Lung microvascular endothelial cell (primary cell): ENCODE measurements around the gene USP6NL. TPM values are rescaled to one million over a fixed set of nuclear protein-coding genes. Genes with fewer than 3 reads are reported as not detected.
"Not testable (repeated sequence)": the region's sequence is repeated elsewhere in the genome, so short reads cannot be mapped to it uniquely, and the experiment has no call there.

Experiments used
- DNase-seq, 2 donors: peaks; one replicate each; pipeline versions ENCODE4 v3.0.0 to v3.0.0-alpha.2; 2010; ENCODE audit warnings: low read depth in 2 of 2
- total RNA-seq: library from RNA; depleted of rRNA; stranded (reverse); fragments of >200 nt; gene quantifications from 2 replicates; pipeline ENCODE4 v1.2.1, GENCODE V29; 2014

Gene USP6NL
- total RNA-seq: 9.6 and 11.3 TPM in 2 replicates

- peak; percentile 87 to 92 for DNase-seq
Observed at GRCh38 chr10:11611248-11612020, at the start of gene USP6NL. TSS of gene USP6NL (minus strand) at chr10:11611650. CDS start at chr10:11597634, 14,016 bp downstream.

DNA sequence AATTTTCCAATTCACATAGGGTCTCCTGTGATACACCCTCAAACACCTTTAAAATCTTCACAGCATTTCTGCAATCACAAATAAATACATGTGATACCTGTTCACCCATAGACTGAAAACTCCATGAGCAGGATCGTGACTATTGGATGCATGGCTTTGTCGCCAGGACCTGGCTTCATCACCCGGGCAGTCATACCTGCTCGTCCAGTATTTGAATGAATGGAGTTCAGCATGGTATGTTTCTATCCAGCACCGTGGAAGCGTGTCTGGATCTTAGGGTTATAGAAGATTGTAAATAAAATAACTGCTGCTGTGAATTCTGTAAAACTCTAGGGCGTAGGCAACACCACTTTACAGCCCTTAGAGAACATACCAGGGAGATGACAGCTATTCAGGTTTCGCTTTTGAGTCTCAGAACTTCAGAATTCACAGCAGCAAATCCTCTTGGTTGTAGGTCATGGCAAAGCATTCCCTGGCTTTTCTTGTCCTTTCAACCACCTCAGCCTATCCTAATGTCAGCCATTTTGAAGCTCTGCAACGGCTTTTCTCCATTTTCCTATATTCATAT lies 47.4 kb upstream of the USP6NL start:
- DNase-seq: no peak

DNA sequence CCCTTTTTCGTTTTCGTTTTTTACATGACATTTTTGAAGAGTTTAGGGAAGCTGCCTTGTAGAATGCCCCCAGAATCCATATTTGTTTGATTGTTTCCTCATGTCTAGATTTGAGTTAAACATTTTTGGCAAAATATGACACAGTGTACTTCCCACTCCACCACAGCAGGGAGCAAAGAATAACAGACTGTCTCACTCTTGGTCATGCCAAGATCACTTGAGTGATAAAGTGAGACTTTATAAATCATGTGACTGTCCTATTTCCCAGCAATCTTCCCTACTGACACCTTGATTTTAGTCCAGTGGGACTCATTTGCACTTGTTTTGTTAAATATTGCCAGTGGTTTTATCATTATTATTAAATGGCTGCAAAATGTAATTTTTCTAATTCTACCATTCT lies 44.4 kb upstream of the USP6NL start:
- no peak for DNase-seq

DNA sequence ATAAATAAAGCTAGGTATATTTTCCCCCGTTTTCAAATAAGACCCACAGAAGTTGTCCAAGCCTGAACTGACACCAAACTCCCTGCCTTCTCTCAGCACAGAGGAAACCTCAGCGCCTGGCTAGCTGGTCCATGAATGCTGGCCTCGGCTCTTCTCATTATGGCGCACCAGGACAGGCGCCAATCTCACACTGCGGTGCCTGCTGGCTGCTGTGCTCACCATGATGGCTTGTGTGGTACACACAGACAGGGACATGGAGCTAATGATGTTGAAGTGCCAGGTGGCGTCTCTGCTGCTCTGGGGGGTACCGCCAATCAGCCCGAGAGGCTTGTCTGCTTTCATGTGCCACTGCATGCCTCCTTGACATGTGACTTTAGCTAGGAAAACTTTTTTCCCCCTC lies 43.2 kb upstream of the USP6NL start:
- DNase-seq: no peak

- no peak for DNase-seq
Observed at GRCh38 chr10:11653758-11654471, 42.5 kb upstream of the USP6NL start.

DNA sequence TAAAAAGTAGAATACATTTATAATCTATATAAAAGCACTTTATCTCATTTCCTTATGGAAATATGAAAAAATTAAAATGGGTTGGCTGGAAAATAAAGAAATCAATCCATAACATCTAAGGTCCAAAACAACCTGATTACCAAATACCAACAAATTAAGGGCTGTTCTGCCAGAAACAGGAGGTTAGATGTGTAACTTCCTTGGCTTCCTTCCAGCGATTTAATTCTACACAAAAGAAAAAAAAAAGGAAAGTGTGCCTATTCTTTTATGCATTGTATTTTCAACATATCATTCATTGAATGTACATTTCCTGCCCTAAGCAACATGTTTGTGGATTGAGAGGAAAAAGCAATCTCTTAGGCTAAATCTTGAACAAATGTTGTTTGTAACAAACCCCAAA lies 36.2 kb upstream of the USP6NL start:
- peak; percentile 78 to 81 for DNase-seq

DNA sequence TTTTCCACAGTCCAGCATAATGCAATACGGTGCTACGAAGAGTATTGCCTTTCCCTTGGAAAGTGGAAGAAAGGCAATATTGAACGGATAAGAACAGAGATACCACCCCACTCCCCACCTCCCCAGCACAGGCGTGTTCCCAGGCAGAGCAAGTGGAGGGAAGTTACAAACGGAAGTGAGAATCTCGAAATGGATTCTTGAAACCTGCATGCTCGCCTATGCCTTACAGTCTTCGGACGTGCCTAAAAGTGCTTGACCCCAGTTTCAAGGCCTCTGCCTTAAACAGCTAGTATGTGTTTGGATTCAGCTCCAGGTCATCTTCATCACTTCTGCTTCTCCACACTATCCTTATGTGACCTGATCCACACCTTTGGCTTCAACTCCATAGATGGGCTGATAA lies 35.0 kb upstream of the USP6NL start:
- DNase-seq: no peak

DNA sequence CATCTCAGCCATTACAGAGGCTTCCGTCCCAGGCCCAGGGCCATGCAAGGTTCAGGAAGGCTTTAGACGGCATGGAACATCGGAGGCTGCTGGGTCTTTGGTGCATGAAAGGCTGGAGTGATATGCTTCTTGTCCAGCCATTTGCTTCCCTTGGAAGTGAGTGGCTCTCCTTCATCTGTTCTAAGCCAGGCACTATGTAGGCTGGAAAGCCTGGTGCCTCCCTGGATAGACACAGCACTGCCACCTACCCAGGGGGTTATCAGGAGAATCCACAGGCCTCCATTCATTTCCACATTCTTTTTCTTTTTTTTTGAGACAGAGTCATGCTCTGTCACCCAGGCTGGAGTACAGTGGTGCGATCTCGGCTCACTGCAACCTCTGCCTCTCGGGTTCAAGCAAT lies 31.6 kb upstream of the USP6NL start:
- DNase-seq: no peak

DNA sequence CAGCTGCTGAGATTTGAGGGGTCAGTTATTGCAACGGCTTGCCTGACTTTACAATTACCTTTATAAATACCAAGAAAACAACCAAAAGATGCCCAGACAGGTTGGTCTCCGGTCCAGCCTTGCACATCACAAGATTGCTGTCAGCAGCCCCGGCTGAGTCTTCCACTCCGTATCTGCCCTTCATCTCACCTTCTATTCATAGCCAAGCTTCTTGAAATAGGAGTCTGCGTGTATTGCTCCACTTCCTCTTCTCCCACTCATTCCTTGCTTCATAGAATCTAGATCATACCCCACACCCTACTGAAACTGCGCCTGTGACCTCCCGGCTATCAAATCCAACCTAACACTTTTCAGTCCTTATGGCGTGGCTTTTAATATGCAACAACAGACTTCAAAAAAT lies 31.1 kb upstream of the USP6NL start:
- DNase-seq: no peak

GRCh38 chr10:11639849-11640764 lies 28.7 kb upstream of the USP6NL start:
- DNase-seq: no peak

DNA sequence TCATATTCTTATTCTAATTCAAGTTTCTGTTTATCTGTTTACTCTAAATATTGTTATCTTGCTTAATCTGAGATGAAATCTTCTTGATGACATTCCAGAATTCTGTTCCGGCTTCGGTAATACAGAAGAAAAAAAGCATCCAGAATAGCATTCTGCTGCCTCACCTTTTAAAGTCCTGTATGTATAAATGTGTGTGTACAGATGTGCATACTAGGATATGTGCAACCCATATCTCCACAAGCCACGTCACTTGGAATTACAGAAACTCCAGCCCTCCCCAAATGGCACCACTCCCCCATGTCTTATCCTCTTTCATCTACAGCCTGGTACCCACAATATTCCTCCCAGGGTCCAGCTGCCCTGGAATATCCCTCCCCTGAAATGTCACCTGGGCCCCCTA lies 27.9 kb upstream of the USP6NL start:
- no peak for DNase-seq

GRCh38 chr10:11638055-11638698 lies 26.7 kb upstream of the USP6NL start:
- DNase-seq: no peak

DNA sequence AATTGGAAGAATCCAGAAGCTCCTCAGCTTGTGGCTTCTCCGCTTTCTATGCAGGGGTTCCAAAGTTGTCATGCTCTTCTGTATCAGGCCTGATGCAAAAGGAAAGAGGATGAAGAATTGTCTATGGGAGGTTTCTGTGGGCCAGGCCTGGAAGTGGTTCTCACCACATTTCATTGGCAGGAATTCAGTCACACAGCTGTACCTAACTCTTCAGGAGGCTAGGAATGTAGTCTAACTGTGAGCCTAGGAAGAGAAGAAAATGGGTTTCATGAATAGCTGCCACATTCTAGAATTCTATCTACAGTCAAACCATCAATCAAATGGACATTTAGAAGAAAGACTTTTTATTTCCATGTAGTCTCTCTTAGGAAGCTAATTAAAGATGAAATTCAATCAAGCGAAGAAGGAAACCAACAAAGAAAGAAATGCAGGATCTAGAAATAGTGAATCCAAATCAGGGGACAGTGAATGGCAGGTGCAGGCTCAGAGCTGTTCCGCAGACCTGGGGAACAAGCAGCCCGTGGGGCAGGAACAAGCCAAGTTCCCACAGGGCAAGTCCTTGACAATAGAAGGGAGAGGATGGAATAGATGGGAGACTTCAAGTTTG lies 25.4 kb upstream of the USP6NL start:
- no peak for DNase-seq

GRCh38 chr10:11631890-11632587 lies 20.6 kb upstream of the USP6NL start:
- DNase-seq: peak in 1 of 2 donors; percentile 62

DNA sequence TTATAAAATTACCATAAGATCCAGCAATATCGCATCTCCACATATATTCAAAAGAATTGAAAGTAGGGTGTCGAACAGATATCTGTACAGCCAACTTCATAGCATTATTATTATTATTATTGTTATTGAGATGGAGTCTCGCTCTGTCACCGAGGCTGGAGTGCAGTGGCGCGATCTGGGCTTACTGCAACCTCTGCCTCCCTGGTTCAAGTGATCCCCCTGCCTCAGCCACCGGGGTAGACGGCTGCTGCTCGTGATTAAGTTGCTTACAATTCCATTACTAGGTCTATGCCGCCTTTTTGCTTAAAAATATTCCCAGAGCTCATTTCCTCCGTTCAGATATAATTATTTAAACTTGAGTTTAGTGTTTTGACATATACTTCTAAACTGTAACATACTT lies 19.8 kb upstream of the USP6NL start:
- DNase-seq: no peak

GRCh38 chr10:11629731-11630130 lies 18.3 kb upstream of the USP6NL start:
- DNase-seq: no peak

- not testable (repeated sequence) for DNase-seq
Observed at GRCh38 chr10:11627941-11628340, 16.5 kb upstream of the USP6NL start.

DNA sequence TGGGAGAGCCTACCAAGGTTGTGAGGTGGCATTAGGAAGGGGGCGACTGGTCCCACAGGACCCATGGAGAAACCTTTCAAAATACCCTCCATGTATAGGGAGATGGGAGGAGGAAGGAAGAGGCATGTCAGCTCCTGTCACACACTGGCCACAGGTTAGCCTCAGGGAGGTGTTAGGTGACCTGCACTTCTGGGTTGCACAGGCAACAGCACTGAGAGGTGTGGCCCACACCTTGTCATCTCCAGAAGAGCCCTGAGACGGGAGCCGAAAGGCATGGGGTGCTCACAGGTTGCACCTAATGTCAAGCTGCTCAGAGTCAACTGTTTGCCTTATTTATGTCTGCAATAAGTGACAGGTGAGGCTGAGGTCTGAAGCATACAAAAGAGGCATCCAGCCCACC lies 14.6 kb upstream of the USP6NL start:
- DNase-seq: no peak

- no peak for DNase-seq
Observed at GRCh38 chr10:11625019-11625735, 13.7 kb upstream of the USP6NL start.
